ENCODE measurements around the gene KIF9.
"Not testable (repeated sequence)": the region's sequence is repeated elsewhere in the genome, so short reads cannot be mapped to it uniquely, and the experiment has no call there.

KIF9 gene

GRCh38 chr3:47250309-47251060 lies 32.1 kb downstream of the KIF9 start:
- no peak for DNase-seq (ENCODE audit: low spot score)

DNA sequence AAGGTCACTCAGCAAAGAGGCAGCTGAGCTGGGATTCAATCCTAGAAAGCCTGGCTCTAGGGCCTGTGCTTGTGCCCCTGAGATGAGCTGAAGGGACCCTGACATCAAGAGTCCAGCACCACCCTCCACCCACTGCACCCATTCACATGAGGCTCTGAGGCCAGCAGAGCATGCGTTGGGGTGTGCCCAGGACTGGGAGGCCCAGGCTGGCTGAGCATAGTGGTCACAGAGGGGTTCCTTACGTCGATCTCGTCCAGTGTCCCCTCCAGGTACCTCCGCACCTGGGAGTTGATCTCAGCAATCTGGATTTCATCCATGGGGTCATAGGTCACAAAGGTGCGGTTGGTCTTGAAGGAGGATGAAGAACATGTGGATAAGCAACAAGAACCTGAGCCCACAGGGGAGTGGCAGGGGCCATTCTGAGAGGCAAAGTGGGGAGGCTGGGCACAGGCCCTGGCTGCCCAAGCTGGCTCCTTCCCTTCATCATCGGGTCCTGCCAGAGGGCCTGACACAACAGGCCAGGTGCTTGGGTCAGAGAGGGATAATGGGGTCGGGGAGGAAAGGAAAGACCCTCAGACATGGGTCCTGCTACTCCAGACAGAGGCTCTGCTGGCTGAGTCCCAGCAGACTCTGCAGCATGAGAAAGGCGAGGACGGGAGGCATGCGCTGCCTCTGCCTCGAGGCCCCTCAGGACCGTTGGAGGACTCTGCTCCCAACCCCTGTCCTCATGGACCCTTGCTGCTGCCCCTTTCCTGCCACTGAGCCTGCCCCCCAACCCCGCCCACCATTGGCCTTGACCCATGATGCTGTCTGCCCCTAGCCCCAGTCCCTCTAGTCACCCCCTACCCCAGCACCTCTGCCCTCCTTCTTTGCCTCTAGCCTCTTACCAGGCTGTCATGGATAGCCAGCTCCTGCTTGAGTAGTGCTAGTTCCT lies 35.2 kb downstream of the KIF9 start:
- DNase-seq (ENCODE audit: low spot score): no peak

DNA sequence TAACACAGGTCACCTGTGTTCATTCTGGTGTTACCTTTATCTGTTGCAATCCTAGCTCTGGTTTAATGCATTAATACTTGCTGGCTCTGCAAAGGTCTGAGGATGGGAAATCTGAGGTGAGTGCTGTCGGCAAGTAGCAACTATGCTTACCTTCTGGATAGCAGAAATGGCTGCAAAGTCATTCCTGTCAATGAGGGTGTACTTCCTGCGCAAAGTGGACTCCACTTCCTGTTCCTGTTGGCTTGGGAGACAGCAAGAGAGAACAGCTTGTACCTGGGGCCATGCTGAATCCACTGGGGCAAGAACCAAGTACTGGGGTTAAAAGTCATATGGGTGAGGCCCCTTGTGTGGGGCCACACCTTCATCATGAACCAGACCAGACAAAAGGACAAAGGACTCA lies 37.3 kb downstream of the KIF9 start:
- DNase-seq (ENCODE audit: low spot score): no peak

DNA sequence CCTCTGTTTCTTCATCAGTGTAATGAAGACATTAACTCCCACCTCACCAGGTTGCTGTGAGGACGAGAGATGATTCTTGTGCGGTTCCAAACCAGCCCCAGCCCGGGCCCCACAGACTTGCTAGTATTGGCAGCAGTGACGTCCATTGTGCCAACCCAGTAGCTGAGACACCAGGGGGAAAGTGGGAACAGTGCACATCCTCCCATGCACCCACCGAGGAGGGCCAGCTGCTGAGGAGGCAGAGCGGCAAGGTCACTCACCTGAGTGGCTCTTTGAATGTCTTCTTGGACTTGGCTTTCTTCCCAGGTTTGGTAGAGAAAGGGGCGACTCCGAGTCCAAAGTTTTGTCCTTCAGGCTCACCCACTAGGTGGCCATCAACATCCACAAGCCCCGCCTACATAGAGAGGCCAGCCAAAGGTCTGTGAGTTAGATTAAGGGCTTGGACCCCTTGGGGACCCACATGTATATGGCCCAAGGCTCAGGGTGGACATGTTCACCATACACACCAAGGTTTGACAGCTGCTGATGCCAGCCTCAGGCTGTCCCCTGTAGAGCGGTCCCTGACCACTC lies 38.0 kb downstream of the KIF9 start:
- no peak for DNase-seq (ENCODE audit: low spot score)

- DNase-seq (ENCODE audit: low spot score): no peak
Observed at GRCh38 chr3:47243419-47244147, 39.0 kb downstream of the KIF9 start.

- DNase-seq (ENCODE audit: low spot score): no peak
Observed at GRCh38 chr3:47239929-47240328, 42.7 kb downstream of the KIF9 start.

GRCh38 chr3:47238017-47238416 lies 44.6 kb downstream of the KIF9 start:
- no peak for DNase-seq (ENCODE audit: low spot score)

DNA sequence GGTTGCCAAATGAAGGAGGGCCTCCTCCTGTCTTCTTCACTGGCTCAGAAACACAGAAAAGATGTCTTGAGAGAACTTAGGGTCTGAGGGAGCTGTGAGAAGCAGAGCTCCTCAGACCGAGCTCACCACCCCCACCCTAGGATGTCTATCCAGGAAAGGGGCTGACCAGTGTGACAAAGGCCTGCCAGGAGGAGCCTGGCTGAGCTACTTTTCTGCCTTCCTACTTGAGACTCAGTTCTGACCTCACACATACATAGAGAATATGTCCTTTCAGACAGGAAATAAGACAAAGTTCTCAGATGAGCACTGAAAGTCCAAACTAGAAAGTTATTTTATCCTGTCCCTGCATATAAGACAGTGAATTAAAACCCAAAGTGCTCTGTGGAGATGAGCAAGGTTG lies 54.5 kb downstream of the KIF9 start:
- no peak for DNase-seq (ENCODE audit: low spot score)

DNA sequence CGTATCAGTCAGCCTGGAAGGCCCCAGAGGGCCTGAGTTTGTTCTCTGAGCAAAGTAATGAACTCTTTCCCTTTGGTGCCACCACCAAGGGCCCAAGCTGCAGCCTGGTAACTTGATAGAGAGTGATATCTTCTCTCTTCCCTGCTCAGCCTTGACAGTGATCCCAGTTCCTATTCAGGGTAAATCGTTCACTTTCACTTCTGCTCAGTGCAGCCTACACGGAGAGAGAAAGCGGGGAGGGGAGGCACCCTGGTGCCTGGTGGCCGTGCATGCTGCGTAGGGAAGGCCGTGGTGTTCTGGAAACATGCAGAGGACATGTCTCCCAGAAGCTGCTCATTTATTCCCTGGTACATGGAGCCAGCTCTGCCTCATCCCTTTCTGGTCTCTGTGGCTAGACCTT lies 54.9 kb downstream of the KIF9 start:
- no peak for DNase-seq (ENCODE audit: low spot score)

GRCh38 chr3:47225310-47225906 lies 57.2 kb downstream of the KIF9 start:
- DNase-seq (ENCODE audit: low spot score): no peak

- DNase-seq (ENCODE audit: low spot score): no peak
Observed at GRCh38 chr3:47223755-47224154, 58.8 kb downstream of the KIF9 start.

GRCh38 chr3:47221798-47222197 lies 60.8 kb downstream of the KIF9 start:
- no peak for DNase-seq (ENCODE audit: low spot score)

- no peak for DNase-seq (ENCODE audit: low spot score)
Observed at GRCh38 chr3:47210863-47211405, 71.7 kb downstream of the KIF9 start.

GRCh38 chr3:47206022-47206421 lies 76.6 kb downstream of the KIF9 start:
- not testable (repeated sequence) for DNase-seq (ENCODE audit: low spot score)

- no peak for DNase-seq (ENCODE audit: low spot score)
Observed at GRCh38 chr3:47204875-47205274, 77.7 kb downstream of the KIF9 start.

DNA sequence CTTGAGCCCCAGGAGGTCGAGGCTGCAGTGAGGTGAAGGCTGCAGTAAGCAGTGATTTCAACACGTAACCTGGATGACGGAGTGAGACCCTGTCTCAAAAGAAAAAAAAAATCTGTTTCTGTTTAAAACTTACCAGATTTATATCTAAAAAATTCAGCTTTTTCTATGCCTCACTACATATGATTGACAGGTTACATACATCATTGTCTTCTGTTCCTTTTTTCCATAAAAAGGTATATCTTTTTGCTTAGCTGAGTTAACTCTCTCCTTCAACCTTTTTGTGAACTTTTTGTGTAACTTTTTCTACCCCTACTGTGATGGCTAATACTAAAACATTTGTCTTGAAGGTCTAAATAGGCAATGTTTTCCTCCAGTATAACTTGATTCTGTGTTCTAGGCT lies 80.1 kb downstream of the KIF9 start:
- no peak for DNase-seq (ENCODE audit: low spot score)

GRCh38 chr3:47197287-47197686 lies 85.3 kb downstream of the KIF9 start:
- no peak for DNase-seq (ENCODE audit: low spot score)

GRCh38 chr3:47194994-47195393 lies 87.6 kb downstream of the KIF9 start:
- no peak for DNase-seq (ENCODE audit: low spot score)

GRCh38 chr3:47193871-47194859 lies 88.4 kb downstream of the KIF9 start:
- DNase-seq (ENCODE audit: low spot score): no peak

DNA sequence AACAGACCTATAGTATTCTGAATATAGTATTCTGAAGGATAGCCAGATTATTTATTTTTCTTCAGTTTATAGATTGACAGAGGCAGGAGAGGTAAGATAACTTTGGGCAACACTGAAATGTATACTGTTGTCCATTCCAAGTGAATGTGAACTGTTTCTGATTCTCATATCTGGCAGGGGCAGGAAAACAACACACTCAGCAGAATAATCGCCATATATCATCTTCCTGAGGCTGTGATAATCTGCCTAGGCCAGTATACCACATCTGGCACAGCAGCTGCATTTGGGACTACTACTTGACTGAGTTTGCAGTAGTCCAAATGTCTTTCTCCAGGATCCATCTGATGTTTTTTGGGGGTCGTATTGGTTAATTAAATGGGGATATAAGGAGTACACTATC lies 96.3 kb downstream of the KIF9 start:
- no peak for DNase-seq (ENCODE audit: low spot score)
